GM12878 (cell line): ENCODE data around the gene NUP37. TPM values are rescaled to one million over a fixed set of nuclear protein-coding genes. Genes with fewer than 3 reads are reported as not detected.

ENCODE experiments used
- ATAC-seq: fragments of 200-7000 bp; cut with Tn5 transposase; 3 replicates; pipeline ENCODE4 v1.9.1; 2020; ENCODE audit warnings: mild to moderate bottlenecking, moderate library complexity
- BruUV-seq: library from RNA; stranded (reverse); fragments of 400-500 nt; replicated peaks from 2 replicates; lab custom pipeline; 2021; lab: Mats Ljungman, UMichigan
- CTCF ChIA-PET: fragments of 300-600 bp; sonication (Branson Sonifier 250); formaldehyde crosslinking; extraction: SDS; loops from one replicate; lab custom pipeline; 2021; ENCODE audit warnings: inconsistent platforms; lab: Yijun Ruan, JAX
- POLR2A ChIA-PET: fragments of 350-600 bp; formaldehyde crosslinking; extraction: SDS; loops from one replicate; lab custom pipeline; 2021; ENCODE audit warnings: inconsistent platforms; lab: Charles Lee
- RAD21 ChIA-PET: fragments of 300-600 bp; sonication (Branson Sonifier 250); formaldehyde crosslinking; loops from one replicate; lab custom pipeline; 2023; ENCODE audit warnings: antibody characterized with exemption; ENCODE audit not compliant: unreplicated experiment; lab: Charles Lee
- SMC1A ChIA-PET: fragments of 300-600 bp; sonication (Branson Sonifier 250); formaldehyde crosslinking; loops from one replicate; lab custom pipeline; 2023; ENCODE audit not compliant: unreplicated experiment, uncharacterized antibody; lab: Charles Lee
- DNase-seq: peaks from one replicate; pipeline ENCODE4 v3.0.0-alpha.2; 2011; ENCODE audit warnings: low read depth, low spot score
- FAIRE-seq: peaks from 3 replicates; lab custom pipeline; 2011; peaks lifted over from hg19 to GRCh38; lab: Jason Lieb, UNC
- H2AFZ ChIP-seq: 2 replicates; pipeline ENCODE4 v1.6.0; 2011; ENCODE audit warnings: low read depth, low read length, control low read depth; ENCODE audit not compliant: control insufficient read depth
- H3K27ac ChIP-seq: 2 replicates; pipeline ENCODE4 v1.5.1; 2011; ENCODE audit warnings: control low read depth; ENCODE audit not compliant: control insufficient read depth, insufficient read depth
- H3K27me3 ChIP-seq, 2 experiments: replicated peaks in 1 of 2; 2 replicates each; pipeline versions ENCODE4 v1.6.0 to v1.6.1; 2011; ENCODE audit warnings: low read length in 1 of 2; ENCODE audit not compliant: control insufficient read depth in 2 of 2, insufficient read depth in 2 of 2
- H3K36me3 ChIP-seq, 2 experiments: 2 replicates each; pipeline ENCODE4 v1.5.1; 2011; ENCODE audit warnings: low read length in 1 of 2; ENCODE audit not compliant: control insufficient read depth in 2 of 2, insufficient read depth in 2 of 2
- H3K4me1 ChIP-seq: 2 replicates; pipeline ENCODE4 v1.6.1; 2011; ENCODE audit warnings: mild to moderate bottlenecking, low read length, moderate library complexity, mixed read lengths; ENCODE audit not compliant: control insufficient read depth, insufficient read depth
- H3K4me2 ChIP-seq: 2 replicates; pipeline ENCODE4 v1.6.0; 2011; ENCODE audit warnings: control low read depth; ENCODE audit not compliant: control insufficient read depth, insufficient read depth
- H3K4me3 ChIP-seq: fragments of 200-600 bp; sonication (generic); 2 replicates; pipeline ENCODE4 v1.5.1; 2016
- H3K79me2 ChIP-seq: 2 replicates; pipeline ENCODE4 v1.6.0; 2011; ENCODE audit warnings: low read length; ENCODE audit not compliant: control insufficient read depth, insufficient read depth
- H3K9ac ChIP-seq: 2 replicates; pipeline ENCODE4 v1.8.0; 2011; ENCODE audit warnings: low read length, control low read depth, mixed read lengths; ENCODE audit not compliant: control insufficient read depth, insufficient read depth
- H3K9me3 ChIP-seq: replicated peaks from 3 replicates; pipeline ENCODE4 v1.5.1; 2011; ENCODE audit warnings: mild to moderate bottlenecking, low read length; ENCODE audit not compliant: control insufficient read depth, insufficient read depth
- H4K20me1 ChIP-seq: 2 replicates; pipeline ENCODE4 v1.6.0; 2011; ENCODE audit not compliant: control insufficient read depth, insufficient read depth
- BRCA1 ChIP-seq: IDR thresholded peaks from 2 replicates; pipeline ENCODE4 v1.6.1; 2011; ENCODE audit warnings: low read depth, low read length, improper control_type of control experiment
- CUX1 ChIP-seq: IDR thresholded peaks from 2 replicates; pipeline ENCODE4 v1.6.1; 2012; ENCODE audit warnings: improper control_type of control experiment, low read depth, low read length; ENCODE audit not compliant: insufficient replicate concordance
- EED ChIP-seq: sonication (generic); IDR thresholded peaks from 2 replicates; pipeline ENCODE4 v1.6.1; 2016; ENCODE audit warnings: antibody characterized with exemption, low read depth
- EP300 ChIP-seq, 2 experiments: fragments of 150-350 bp in 1 of 2; IDR thresholded peaks; 2 replicates each; pipeline ENCODE4 v1.6.1; 2011 to 2012; ENCODE audit warnings: low read depth in 2 of 2, low read length in 2 of 2, borderline replicate concordance in 1 of 2, improper control_type of control experiment in 1 of 2, inconsistent platforms in 1 of 2; ENCODE audit not compliant: control insufficient read depth in 1 of 2
- GATAD2B ChIP-seq: fragments of 450-650 bp; conservative IDR thresholded peaks from 2 replicates; pipeline ENCODE4 v1.6.1; 2017; ENCODE audit warnings: low read depth, mild to moderate bottlenecking, moderate library complexity
- HDAC6 ChIP-seq: fragments of 200-600 bp; sonication (generic); IDR thresholded peaks from one replicate; pipeline ENCODE4 v1.8.0; 2017; ENCODE audit warnings: antibody characterized with exemption; ENCODE audit not compliant: unreplicated experiment
- MTA2 ChIP-seq: fragments of 450-650 bp; IDR thresholded peaks from 2 replicates; pipeline ENCODE4 v1.6.1; 2016; ENCODE audit warnings: low read depth, mild to moderate bottlenecking, moderate library complexity
- NFIC ChIP-seq: IDR thresholded peaks from 2 replicates; pipeline ENCODE4 v1.6.1; 2012; ENCODE audit warnings: low read depth, mild to moderate bottlenecking, inconsistent platforms, low read length, moderate library complexity
- NFYA ChIP-seq: IDR thresholded peaks from 2 replicates; pipeline ENCODE4 v1.6.1; 2011; ENCODE audit warnings: low read depth, mild to moderate bottlenecking, low read length, improper control_type of control experiment, borderline replicate concordance
- RAD21 ChIP-seq: IDR thresholded peaks from 2 replicates; pipeline ENCODE4 v1.6.1; 2011; ENCODE audit warnings: mild to moderate bottlenecking, low read depth, low read length, moderate library complexity; ENCODE audit not compliant: insufficient read depth
- RELA ChIP-seq: fragments of 450-650 bp; IDR thresholded peaks from 2 replicates; pipeline ENCODE4 v1.8.0; 2014; ENCODE audit warnings: borderline replicate concordance; ENCODE audit not compliant: partially characterized antibody
- ZNF592 ChIP-seq: fragments of 450-650 bp; IDR thresholded peaks from 2 replicates; pipeline ENCODE4 v1.6.1; 2017; ENCODE audit warnings: mild to moderate bottlenecking, moderate library complexity
- in situ Hi-C: fragments of 300-500 bp; cut with MboI; formaldehyde crosslinking; loops from 9 replicates; pipeline ENCODE4 v1.14.3; 2018; ENCODE audit warnings: mixed read lengths
- intact Hi-C: fragments of 100-400 bp; cut with micrococcal nuclease; formaldehyde crosslinking; loops from one replicate; pipeline ENCODE4 v1.14.2; 2022; ENCODE audit not compliant: unreplicated experiment
- polyA plus RNA-seq, 11 experiments: library from polyadenylated mRNA; depleted of rRNA in 4 of 11; unstranded in 6 of 11; stranded (reverse) in 5 of 11; fragments of >200 nt; fragmentation: Nextera tagmentation in 4 of 11; fragmentation: Illumina TruSeq in 1 of 11; extraction: Ambion mirVana in 4 of 11; extraction: Trizol in 1 of 11; gene quantifications; 1 replicate in 1 of 11; 2 replicates in 10 of 11; pipeline versions ENCODE4 v1.2.1 to v1.2.3, GENCODE V29; 2011 to 2016; ENCODE audit warnings: inconsistent platforms in 2 of 11, missing spikeins in 2 of 11, low read depth in 1 of 11
- total RNA-seq, 4 experiments: library from RNA; depleted of rRNA in 3 of 4; stranded (reverse); fragments of >200 nt in 3 of 4; fragmentation: Illumina TruSeq in 1 of 4; extraction: Trizol in 1 of 4; gene quantifications; 2 replicates each; pipeline versions ENCODE4 v1.2.1 to v1.2.3, GENCODE V29; 2013 to 2021

NUP37 gene
- total and polyA plus RNA-seq, 10 of the 15 experiments (the other 5 are each of a cell fraction or from before 2014, with no cell fraction given), result 51.8 to 250 (median 99.6) TPM

- no peak for TF ChIP-seq ZNF592
These were observed 5.7 kb downstream of the NUP37 start (continued) for GRCh38 chr12:102114212-102114611.

- ChIA-PET RAD21 (no interaction called here), SMC1A (interaction anchor here (1.5 kb wide), 1 partner anchor 11 kb away, joined by 4 read pairs; no protein-coding TSS in a partner anchor), CTCF (no interaction called here), POLR2A (interaction anchor here (1.4 kb wide), 1 partner anchor 14 kb away, joined by 5 read pairs; no protein-coding TSS in a partner anchor)
- ATAC-seq (no peak), FAIRE-seq (no peak), DNase-seq (no peak)
- Histone ChIP-seq H3K36me3 (peaks cover 6 to 37% of the 10 kb centered on the region in 2 experiments), H3K79me2 (no peaks in the 10 kb centered on the region), H3K4me1 (no peaks in the 10 kb centered on the region), H3K4me3 (no peak overlapping the region), H3K27me3 (no peaks in the 10 kb centered on the region), H2AFZ (no peak overlapping the region), H4K20me1 (no peaks in the 10 kb centered on the region), H3K9ac (no peak overlapping the region), H3K27ac (no peak overlapping the region), H3K4me2 (no peak overlapping the region), H3K9me3 (peaks cover 10% of the 10 kb centered on the region)
- no TSS peak for BruUV-seq
- in situ Hi-C loops, result no loop called here
- intact Hi-C loops, result no loop called here
- TF ChIP-seq RELA, result no peak
- TF ChIP-seq RAD21, result no peak
- TF ChIP-seq BRCA1, result no peak
- TF ChIP-seq EED, result no peak
- no peak for TF ChIP-seq NFYA
- no peak for TF ChIP-seq MTA2
- no peak for TF ChIP-seq GATAD2B
- no peak for TF ChIP-seq NFIC
- TF ChIP-seq CUX1, result no peak
- no peak for TF ChIP-seq EP300 (IDR thresholded peaks at IDR 0.05; ENCODE audit: borderline replicate concordance in 1 of 2, control insufficient read depth in 1 of 2, low read depth in 2 of 2, low read length in 2 of 2)
- TF ChIP-seq HDAC6, result no peak
These were observed 9.1 kb downstream of the NUP37 start for GRCh38 chr12:102110782-102111181.
